Loucy (cell line): Measurements from ENCODE around the gene VWA1.
"Not testable (repeated sequence)": the region's sequence is repeated elsewhere in the genome, so short reads cannot be mapped to it uniquely, and the experiment has no call there.

Experiments
- H2AFZ ChIP-seq: fragments of 200-600 bp; sonication (generic); 2 replicates; pipeline ENCODE4 v1.6.0; 2016; ENCODE audit warnings: antibody characterized with exemption, mild to moderate bottlenecking, low read length, moderate library complexity
- H3F3A ChIP-seq: fragments of 200-600 bp; 2 replicates; pipeline ENCODE4 v1.6.0; 2016; ENCODE audit warnings: antibody characterized with exemption, low read depth, mild to moderate bottlenecking
- H3K27me3 ChIP-seq: fragments of 200-600 bp; sonication (generic); 2 replicates; pipeline ENCODE4 v1.6.1; 2014; ENCODE audit warnings: low read length, mild to moderate bottlenecking; ENCODE audit not compliant: insufficient read depth, poor library complexity, severe bottlenecking
- H3K36me3 ChIP-seq: fragments of 200-600 bp; sonication (generic); 2 replicates; pipeline ENCODE4 v1.6.1; 2016; ENCODE audit warnings: low read length; ENCODE audit not compliant: insufficient read depth
- H3K4me1 ChIP-seq: fragments of 200-600 bp; sonication (generic); 2 replicates; pipeline ENCODE4 v1.5.1; 2014; ENCODE audit warnings: low read length, mild to moderate bottlenecking; ENCODE audit not compliant: insufficient read depth, poor library complexity, severe bottlenecking
- H3K4me2 ChIP-seq: fragments of 200-600 bp; sonication (generic); 2 replicates; pipeline ENCODE4 v1.6.0; 2014; ENCODE audit warnings: antibody characterized with exemption, low read length, low read depth, mild to moderate bottlenecking; ENCODE audit not compliant: poor library complexity, severe bottlenecking
- H3K4me3 ChIP-seq: fragments of 200-600 bp; sonication (generic); 2 replicates; pipeline ENCODE4 v1.5.1; 2014; ENCODE audit warnings: low read length, mild to moderate bottlenecking, mixed read lengths; ENCODE audit not compliant: poor library complexity, severe bottlenecking
- H3K79me2 ChIP-seq: fragments of 200-600 bp; sonication (generic); 2 replicates; pipeline ENCODE4 v1.6.1; 2014; ENCODE audit warnings: low read length; ENCODE audit not compliant: insufficient read depth
- H3K9ac ChIP-seq: fragments of 200-600 bp; sonication (generic); 2 replicates; pipeline ENCODE4 v1.6.0; 2014; ENCODE audit warnings: mild to moderate bottlenecking, low read depth, low read length, moderate library complexity; ENCODE audit not compliant: poor library complexity, severe bottlenecking
- H3K9me2 ChIP-seq: fragments of 200-600 bp; sonication (generic); replicated peaks from 2 replicates; pipeline ENCODE4 v1.6.1; 2016; ENCODE audit warnings: low read depth, low read length, mixed read lengths
- H3K9me3 ChIP-seq: fragments of 200-600 bp; sonication (generic); 2 replicates; pipeline ENCODE4 v1.6.1; 2014; ENCODE audit warnings: mild to moderate bottlenecking, antibody characterized with exemption, low read length, low read depth; ENCODE audit not compliant: insufficient read depth
- H4K20me1 ChIP-seq: fragments of 200-600 bp; sonication (generic); 2 replicates; pipeline ENCODE4 v1.6.0; 2014; ENCODE audit warnings: antibody characterized with exemption, low read length, mild to moderate bottlenecking; ENCODE audit not compliant: insufficient read depth, poor library complexity, severe bottlenecking
- CTCF ChIP-seq: fragments of 200-600 bp; sonication (generic); conservative IDR thresholded peaks from 2 replicates; pipeline ENCODE4 v1.5.1; 2014; ENCODE audit warnings: mild to moderate bottlenecking, antibody characterized with exemption, low read length
- EZH2phosphoT487 ChIP-seq: fragments of 200-600 bp; IDR thresholded peaks from 2 replicates; pipeline ENCODE4 v1.6.1; 2018; ENCODE audit warnings: antibody characterized with exemption, mild to moderate bottlenecking, moderate library complexity, borderline replicate concordance

The VWA1 gene

GRCh38 chr1:1451696-1452364 is 16.3 kb downstream of the VWA1 start:
- no peak overlapping the region for H3K9ac ChIP-seq
- H3K9me2 ChIP-seq, result no peaks in the 10 kb centered on the region
- no peaks in the 10 kb centered on the region for H3K9me3 ChIP-seq
- no peaks in the 10 kb centered on the region for H3K27me3 ChIP-seq
- no peaks in the 10 kb centered on the region for H3K4me1 ChIP-seq
- no peaks in the 10 kb centered on the region for H3K36me3 ChIP-seq
- no peaks in the 10 kb centered on the region for H3F3A ChIP-seq
- H3K4me2 ChIP-seq, result no peak overlapping the region
- TF ChIP-seq EZH2phosphoT487 (no peak), CTCF (no peak)
- no peaks in the 10 kb centered on the region for H4K20me1 ChIP-seq
- H3K4me3 ChIP-seq, result no peak overlapping the region
- no peaks in the 10 kb centered on the region for H3K79me2 ChIP-seq
- no peak overlapping the region for H2AFZ ChIP-seq

- not testable (repeated sequence) for H3K9ac ChIP-seq
Measured at GRCh38 chr1:1452365-1452739, 16.9 kb downstream of the VWA1 start.

GRCh38 chr1:1452882-1453281 is 17.4 kb downstream of the VWA1 start:
- Histone ChIP-seq H3K4me3 (no peak overlapping the region), H3K79me2 (no peaks in the 10 kb centered on the region), H3K36me3 (no peaks in the 10 kb centered on the region), H3K4me2 (no peak overlapping the region), H3F3A (no peaks in the 10 kb centered on the region), H3K4me1 (no peaks in the 10 kb centered on the region), H2AFZ (no peak overlapping the region), H4K20me1 (no peaks in the 10 kb centered on the region), H3K9me3 (no peaks in the 10 kb centered on the region), H3K27me3 (no peaks in the 10 kb centered on the region), H3K9me2 (no peaks in the 10 kb centered on the region), H3K9ac (no peak overlapping the region)
- TF ChIP-seq CTCF (no peak), EZH2phosphoT487 (no peak)

More at GRCh38 chr1:1452365-1452739, 16.9 kb downstream of the VWA1 start:
- H3K79me2 ChIP-seq, H3K9me2 ChIP-seq, H3K9me3 ChIP-seq, H2AFZ ChIP-seq, H3K36me3 ChIP-seq, H3F3A ChIP-seq, H3K4me1 ChIP-seq, H3K27me3 ChIP-seq, H3K4me2 ChIP-seq, H3K4me3 ChIP-seq, H4K20me1 ChIP-seq: not testable (repeated sequence)

GRCh38 chr1:1454286-1455056 is 19.0 kb downstream of the VWA1 start:
- H4K20me1 ChIP-seq, H3K36me3 ChIP-seq, H3F3A ChIP-seq, H3K79me2 ChIP-seq, H3K4me1 ChIP-seq, H2AFZ ChIP-seq, H3K4me2 ChIP-seq, H3K9me3 ChIP-seq, H3K9ac ChIP-seq, H3K4me3 ChIP-seq, H3K27me3 ChIP-seq, H3K9me2 ChIP-seq: not testable (repeated sequence)
